ENCODE results near the gene TCTA. TPM values are rescaled to one million over a fixed set of nuclear protein-coding genes. Genes with fewer than 3 reads are reported as not detected.

TCTA gene, protein sequence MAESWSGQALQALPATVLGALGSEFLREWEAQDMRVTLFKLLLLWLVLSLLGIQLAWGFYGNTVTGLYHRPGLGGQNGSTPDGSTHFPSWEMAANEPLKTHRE
- 22.2 to 23.7 TPM (median 22.7 TPM) in 5 replicates for total RNA-seq (2022; extraction: Qiagen RNA extraction)

DNA sequence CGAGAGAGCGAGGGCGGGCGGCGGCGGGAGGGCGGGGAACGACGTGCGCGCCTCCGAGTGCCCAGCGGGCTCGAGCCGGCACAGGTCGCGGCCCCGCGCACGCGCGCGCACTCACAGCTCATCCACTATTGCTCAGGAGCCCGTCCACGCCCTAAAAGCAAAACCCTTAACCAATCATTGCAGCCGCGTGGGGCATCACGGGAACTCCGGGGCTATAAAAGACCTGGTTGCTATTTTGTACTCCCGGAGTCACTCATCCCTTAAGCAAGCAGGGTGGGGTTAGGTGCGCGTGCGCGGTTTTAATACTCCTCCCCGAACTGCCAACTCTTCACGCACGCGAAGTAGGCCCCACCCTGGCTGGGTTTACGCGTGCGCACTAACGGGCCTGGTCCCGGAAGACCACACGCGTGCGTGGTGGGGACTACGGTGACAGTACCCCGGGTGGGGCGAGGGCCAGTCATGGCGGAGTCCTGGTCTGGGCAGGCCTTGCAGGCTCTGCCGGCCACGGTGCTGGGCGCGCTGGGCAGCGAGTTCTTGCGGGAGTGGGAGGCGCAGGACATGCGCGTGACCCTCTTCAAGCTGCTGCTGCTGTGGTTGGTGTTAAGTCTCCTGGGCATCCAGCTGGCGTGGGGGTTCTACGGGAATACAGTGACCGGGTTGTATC is at the start of gene TCTA, which contains the start of gene RHOA:
TCTA (plus strand) TSS at position 456 of the 664 bp plus-strand sequence; CDS start at position 460, 4 bp downstream.
RHOA (minus strand) TSS at position 9 of the 664 bp plus-strand sequence. CDS start 36,387 bp downstream, outside the sequence.

DNA sequence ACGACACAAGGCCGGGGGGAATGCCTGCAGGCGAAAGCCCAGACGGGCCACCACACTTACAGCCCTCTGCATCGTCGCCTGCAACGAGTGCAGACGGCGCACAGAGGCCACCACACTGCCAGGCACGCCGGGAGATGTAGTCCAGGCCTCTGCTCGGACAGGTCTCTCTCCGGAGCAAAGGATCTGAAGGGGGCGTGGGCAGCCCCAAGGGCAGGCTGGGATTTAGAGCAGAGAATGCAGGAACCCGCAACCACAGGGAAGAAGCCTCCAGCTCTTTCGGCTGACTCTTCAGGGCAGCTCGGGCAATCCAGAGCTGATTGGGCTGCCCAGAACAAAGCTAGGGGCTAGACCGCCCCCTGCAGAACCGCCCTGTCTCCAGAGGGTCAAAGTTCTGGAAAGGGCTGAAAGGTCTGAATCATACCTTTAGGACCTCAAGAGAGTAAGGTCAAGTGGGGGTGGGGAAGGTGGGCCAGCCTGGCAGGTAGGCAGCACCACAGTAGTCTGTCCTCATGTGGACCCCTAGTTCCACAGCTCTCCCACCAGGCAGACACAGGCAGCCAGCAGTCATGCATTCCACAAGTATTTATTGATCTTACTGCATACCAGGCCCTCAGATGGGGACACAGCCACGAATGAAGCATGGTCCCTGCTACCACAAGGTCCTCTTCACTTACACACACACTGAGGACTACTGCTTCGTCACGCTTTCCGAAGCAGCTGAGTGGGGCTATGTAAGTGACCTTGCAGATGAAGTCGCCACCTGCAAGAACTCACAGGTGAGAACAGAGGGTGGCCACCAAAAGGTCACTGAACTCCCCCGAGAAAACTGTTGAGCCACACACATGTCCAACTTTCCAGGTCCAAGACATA is 10.4 kb downstream of the TCTA start, which contains the start of gene AMT:
AMT (minus strand) TSS at position 95 of the 870 bp plus-strand sequence; CDS start at position 72, 23 bp downstream.

Other genes with a start within 250 kb of the TCTA start
- 11.6 to 15.2 TPM (median 14.6 TPM) in 5 replicates for gene CCDC71, start 246.1 kb upstream of the TCTA start, total RNA-seq (2022; extraction: Qiagen RNA extraction)
- gene KLHDC8B, start 240.8 kb upstream of the TCTA start, total RNA-seq (2022; extraction: Qiagen RNA extraction): 3.2 to 6.7 TPM (median 5.4 TPM) in 5 replicates
- 1.5 to 2.4 TPM (median 2.2 TPM) in 5 replicates for gene C3orf62, start 135.2 kb upstream of the TCTA start, total RNA-seq (2022; extraction: Qiagen RNA extraction)
- gene USP4, start 72.4 kb upstream of the TCTA start, total RNA-seq (2022; extraction: Qiagen RNA extraction): 11.1 to 19.7 TPM (median 13.7 TPM) in 5 replicates
- gene GPX1, start 54.1 kb upstream of the TCTA start, total RNA-seq (2022; extraction: Qiagen RNA extraction): 219 to 307 TPM (median 282 TPM) in 5 replicates
- gene RHOA, start 447 bp upstream of the TCTA start, total RNA-seq (2022; extraction: Qiagen RNA extraction): 440 to 561 TPM (median 464 TPM) in 5 replicates
- 0.23 to 0.38 TPM (median 0.25 TPM) in 5 replicates for gene AMT, start 10.1 kb downstream of the TCTA start, total RNA-seq (2022; extraction: Qiagen RNA extraction)
- gene NICN1, start 16.9 kb downstream of the TCTA start, total RNA-seq (2022; extraction: Qiagen RNA extraction): 5.6 to 6.8 TPM (median 5.9 TPM) in 5 replicates
- 46.8 to 68.1 TPM (median 59.8 TPM) in 5 replicates for gene DAG1, start 57.8 kb downstream of the TCTA start, total RNA-seq (2022; extraction: Qiagen RNA extraction)
- 0.11 to 0.33 TPM (median 0.14 TPM) in 5 replicates for gene BSN, start 142.1 kb downstream of the TCTA start, total RNA-seq (2022; extraction: Qiagen RNA extraction)

Data from A549 treated with Hydrocortisone at 1 μM for 4 hours (cell line).